ENCODE measurements around the gene NUP210L. TPM values are rescaled to one million over a fixed set of nuclear protein-coding genes. Genes with fewer than 3 reads are reported as not detected.

The NUP210L gene
- total RNA-seq, 2 donors from 2014 or later = 0.14 to 0.41 TPM

- Histone ChIP-seq H3K9me3 (no peaks in the 10 kb centered on the region), H3K27me3 (replicated peaks; ENCODE audit: insufficient read depth) (no peaks in the 10 kb centered on the region), H3K4me1 (ENCODE audit: control insufficient read depth in 1 of 2, low read depth in 2 of 2) (no peaks in the 10 kb centered on the region), H3K4me3 (no peak overlapping the region), H3K27ac (no peak overlapping the region), H3K36me3 (peaks cover 77% of the 10 kb centered on the region)
- no peak for DNase-seq (ENCODE audit: low spot score)
- no peak for ATAC-seq (ENCODE audit: insufficient number of reproducible peaks, low FRiP score, low read depth)
- TF ChIP-seq CTCF (IDR thresholded peaks at IDR 0.05) = no peak
Observed at GRCh38 chr1:154170547-154171222, 15.8 kb upstream of the NUP210L start.

GRCh38 chr1:154167461-154167860 lies 12.6 kb upstream of the NUP210L start:
- Histone ChIP-seq H3K9me3 (no peaks in the 10 kb centered on the region), H3K27me3 (replicated peaks; ENCODE audit: insufficient read depth) (no peaks in the 10 kb centered on the region), H3K36me3 (peaks cover 85% of the 10 kb centered on the region), H3K4me1 (ENCODE audit: control insufficient read depth in 1 of 2, low read depth in 2 of 2) (no peaks in the 10 kb centered on the region), H3K4me3 (no peak overlapping the region), H3K27ac (no peak overlapping the region)
- no peak for TF ChIP-seq CTCF (IDR thresholded peaks at IDR 0.05)
- ATAC-seq (ENCODE audit: insufficient number of reproducible peaks, low FRiP score, low read depth) (no peak), DNase-seq (ENCODE audit: low spot score) (no peak)

GRCh38 chr1:154166207-154166606 lies 11.3 kb upstream of the NUP210L start:
- H3K4me1 ChIP-seq (ENCODE audit: control insufficient read depth in 1 of 2, low read depth in 2 of 2) = no peaks in the 10 kb centered on the region
- TF ChIP-seq CTCF (IDR thresholded peaks at IDR 0.05) = no peak
- H3K27ac ChIP-seq = no peak overlapping the region
- no peak overlapping the region for H3K4me3 ChIP-seq
- peaks cover 83% of the 10 kb centered on the region for H3K36me3 ChIP-seq
- no peak for ATAC-seq (ENCODE audit: insufficient number of reproducible peaks, low FRiP score, low read depth)
- H3K9me3 ChIP-seq = no peaks in the 10 kb centered on the region
- DNase-seq (ENCODE audit: low spot score) = no peak
- no peaks in the 10 kb centered on the region for H3K27me3 ChIP-seq (replicated peaks; ENCODE audit: insufficient read depth)

- H3K4me3 ChIP-seq = no peak overlapping the region
- DNase-seq (ENCODE audit: low spot score) (no peak), ATAC-seq (ENCODE audit: insufficient number of reproducible peaks, low FRiP score, low read depth) (no peak)
- H3K27me3 ChIP-seq (replicated peaks; ENCODE audit: insufficient read depth) = no peaks in the 10 kb centered on the region
- H3K36me3 ChIP-seq = peaks cover 40% of the 10 kb centered on the region
- H3K27ac ChIP-seq = no peak overlapping the region
- no peaks in the 10 kb centered on the region for H3K9me3 ChIP-seq
- TF ChIP-seq CTCF (IDR thresholded peaks at IDR 0.05) = no peak
- H3K4me1 ChIP-seq (ENCODE audit: control insufficient read depth in 1 of 2, low read depth in 2 of 2) = peaks cover 9 to 21% of the 10 kb centered on the region in 2 donors
Observed at GRCh38 chr1:154159554-154159953, 4.7 kb upstream of the NUP210L start.

- no peak for ATAC-seq (ENCODE audit: insufficient number of reproducible peaks, low FRiP score, low read depth)
- no peak for DNase-seq (ENCODE audit: low spot score)
- H3K4me3 ChIP-seq = no peak overlapping the region
- H3K27ac ChIP-seq = peak overlapping the region in 1 of 2 donors; percentile 28
- no peaks in the 10 kb centered on the region for H3K27me3 ChIP-seq (replicated peaks; ENCODE audit: insufficient read depth)
- no peak for TF ChIP-seq CTCF (IDR thresholded peaks at IDR 0.05)
- H3K4me1 ChIP-seq (ENCODE audit: control insufficient read depth in 1 of 2, low read depth in 2 of 2) = peaks cover 9 to 24% of the 10 kb centered on the region in 2 donors
- H3K36me3 ChIP-seq = peaks cover 30% of the 10 kb centered on the region
- no peaks in the 10 kb centered on the region for H3K9me3 ChIP-seq
Observed at GRCh38 chr1:154158307-154159125, 3.6 kb upstream of the NUP210L start.
